Brain pericyte (primary cell): ENCODE data around the gene ZNF625.
"Not testable (repeated sequence)": the region's sequence is repeated elsewhere in the genome, so short reads cannot be mapped to it uniquely, and the experiment has no call there.

Experiments
- DNase-seq: peaks from one replicate; pipeline ENCODE4 v3.0.0-alpha.2; 2012; ENCODE audit warnings: low read depth, low spot score

ZNF625 gene

DNA sequence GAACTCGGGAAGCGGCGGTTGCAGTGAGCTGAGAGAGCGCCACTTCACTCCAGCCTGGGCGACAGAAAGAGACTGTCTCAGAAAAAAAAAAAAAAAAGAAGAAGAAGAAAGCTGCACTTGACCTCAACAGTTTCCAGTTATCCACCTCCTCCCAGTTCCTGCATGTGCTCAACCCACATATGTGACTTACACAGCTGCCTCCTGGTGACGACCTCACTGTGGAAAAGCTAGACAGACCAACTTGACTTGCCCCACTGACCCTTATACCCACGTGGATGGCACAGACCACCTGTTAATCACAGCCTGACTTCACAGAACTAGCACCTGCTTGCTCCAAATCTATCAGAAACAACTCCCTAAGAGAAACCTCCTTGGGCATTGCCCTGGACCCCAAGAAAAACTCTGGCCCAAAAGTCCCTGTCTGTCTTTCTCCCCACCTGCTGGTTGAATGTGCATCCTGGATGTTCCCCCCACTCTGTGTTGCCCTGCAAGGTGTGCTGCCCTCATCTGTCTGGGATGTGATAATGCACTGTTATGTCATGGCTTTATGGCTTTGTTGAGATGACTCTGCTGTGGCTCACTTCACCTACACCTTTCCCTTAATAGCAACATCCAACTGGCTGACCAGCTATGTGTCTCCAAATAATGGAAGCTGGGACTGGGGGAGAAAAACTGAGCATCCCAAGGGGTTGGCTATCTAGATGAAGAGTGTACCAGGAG is 19.2 kb downstream of the ZNF625 start:
- DNase-seq: no peak

- DNase-seq: no peak
Measured at GRCh38 chr19:12133069-12133468, 23.5 kb downstream of the ZNF625 start.

GRCh38 chr19:12126707-12127106 is 29.8 kb downstream of the ZNF625 start:
- no peak for DNase-seq

- DNase-seq: no peak
Measured at GRCh38 chr19:12117201-12117970, 39.1 kb downstream of the ZNF625 start.

GRCh38 chr19:12113121-12113520 is 43.4 kb downstream of the ZNF625 start:
- no peak for DNase-seq

DNA sequence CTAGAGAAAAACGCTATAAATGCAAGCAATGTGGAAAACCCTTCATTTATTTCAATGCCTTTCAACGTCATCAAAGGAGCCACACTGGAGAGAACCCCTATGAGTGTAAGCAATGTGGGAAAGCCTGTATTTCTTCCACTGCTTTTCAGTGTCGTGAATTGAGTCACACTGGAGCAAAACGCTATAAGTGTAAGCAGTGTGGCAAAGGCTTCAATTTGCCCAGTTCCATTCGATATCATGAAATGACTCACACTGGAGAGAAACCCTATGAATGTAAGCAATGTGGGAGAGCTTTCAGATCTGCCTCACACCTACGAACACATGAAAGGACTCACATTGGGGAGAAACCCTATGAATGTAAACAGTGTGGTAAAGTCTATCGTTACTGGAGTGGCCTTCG is 43.8 kb downstream of the ZNF625 start:
- no peak for DNase-seq

DNA sequence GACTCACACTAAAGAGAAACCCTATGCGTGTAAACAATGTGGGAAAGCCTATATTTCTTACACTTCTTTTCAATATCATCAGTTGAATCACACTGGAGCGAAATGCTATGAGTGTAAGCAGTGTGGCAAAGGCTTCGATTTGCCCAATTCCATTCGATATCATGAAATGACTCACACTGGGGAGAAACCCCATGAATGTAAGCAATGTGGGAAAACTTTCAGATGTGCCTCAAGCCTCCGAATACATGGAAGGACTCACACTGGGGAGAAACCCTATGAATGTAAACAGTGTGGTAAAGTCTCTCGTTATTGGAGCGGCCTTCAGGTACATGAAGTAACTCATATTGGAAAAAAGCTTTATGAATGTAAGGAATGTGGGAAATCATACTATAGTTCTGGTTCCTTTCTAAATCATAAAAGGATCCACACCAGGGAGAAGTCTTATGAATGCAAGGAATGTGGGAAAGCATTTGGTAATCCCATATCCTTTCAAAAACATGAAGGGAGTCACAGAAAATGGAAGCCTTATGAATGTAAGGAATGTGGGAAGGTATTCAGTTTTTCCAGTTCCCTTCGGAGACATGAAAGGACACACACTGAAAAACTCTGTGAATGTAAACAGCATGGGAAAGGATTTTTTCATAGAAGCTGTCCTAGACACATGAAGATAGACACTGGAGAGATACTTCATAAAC is 44.4 kb downstream of the ZNF625 start:
- no peak for DNase-seq

DNA sequence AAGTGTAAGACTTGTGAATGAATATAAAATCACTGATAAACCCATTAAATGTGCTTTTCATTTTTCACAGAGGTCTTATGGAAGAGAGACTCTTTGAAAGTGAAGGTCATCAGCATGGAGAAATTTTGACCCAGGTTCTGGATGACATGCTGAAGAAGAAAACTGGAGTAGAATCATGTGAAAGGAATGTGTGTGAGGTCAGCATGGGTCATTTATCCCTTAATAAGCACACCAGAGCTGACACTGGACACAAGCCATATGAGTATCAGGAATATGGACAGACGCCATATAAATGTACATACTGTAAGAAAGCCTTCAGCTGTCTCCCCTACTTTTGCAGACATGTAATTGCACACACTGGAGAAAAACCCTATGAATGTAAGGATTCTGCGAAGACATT is 45.4 kb downstream of the ZNF625 start:
- no peak for DNase-seq

DNA sequence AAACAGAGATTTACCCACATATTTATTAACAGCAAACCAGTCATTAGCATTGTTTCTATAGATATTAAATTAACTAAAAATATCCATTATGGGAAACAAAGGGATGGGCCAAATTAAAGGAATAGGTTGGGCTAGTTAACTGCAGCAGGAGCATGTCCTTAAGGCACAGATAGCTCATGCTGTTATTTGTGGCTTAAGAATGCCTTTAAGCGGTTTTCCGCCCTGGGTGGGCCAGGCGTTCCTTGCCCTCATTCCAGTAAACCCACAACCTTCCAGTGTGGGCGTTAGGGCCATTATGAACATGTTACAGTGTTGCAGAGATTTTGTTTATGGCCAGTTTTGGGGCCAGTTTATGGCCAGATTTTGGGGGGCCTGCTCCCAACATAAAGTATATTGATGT is 52.6 kb downstream of the ZNF625 start:
- DNase-seq: not testable (repeated sequence)

- no peak for DNase-seq
Measured at GRCh38 chr19:12098040-12098439, 58.5 kb downstream of the ZNF625 start.

DNA sequence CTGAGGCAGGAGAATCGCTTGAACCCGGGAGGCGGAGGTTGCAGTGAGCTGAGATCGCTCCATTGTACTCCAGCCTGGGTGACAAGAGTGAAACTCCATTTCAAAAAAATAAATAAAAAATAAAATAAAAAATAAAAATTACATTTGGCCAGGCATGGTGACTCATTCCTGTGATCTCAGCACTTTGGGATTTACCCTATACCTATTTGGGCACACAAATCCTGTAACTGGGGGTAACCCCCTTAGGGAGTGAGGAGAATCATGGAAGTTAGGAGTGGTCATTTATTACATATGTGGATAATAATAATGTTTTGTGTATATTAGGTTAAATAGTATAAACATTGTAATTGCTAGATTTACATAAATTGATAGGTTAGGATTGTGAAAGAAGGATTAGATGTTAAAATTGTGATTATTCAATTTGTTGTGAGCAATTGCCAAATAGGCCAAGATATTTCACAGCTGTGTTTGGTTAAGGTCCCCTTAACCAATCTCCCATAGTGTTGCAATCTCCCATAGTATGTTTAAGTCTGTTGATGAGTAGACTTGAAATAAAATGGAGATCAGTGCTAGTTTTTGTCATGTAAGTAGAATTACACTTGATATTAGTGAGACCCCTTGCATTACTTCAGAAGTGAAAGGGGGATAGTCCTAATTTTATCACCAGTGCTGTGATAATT is 61.3 kb downstream of the ZNF625 start:
- no peak for DNase-seq
